ENCODE measurements around the gene ASB18.
"Not testable (repeated sequence)": the region's sequence is repeated elsewhere in the genome, so short reads cannot be mapped to it uniquely, and the experiment has no call there.

Gene ASB18

DNA sequence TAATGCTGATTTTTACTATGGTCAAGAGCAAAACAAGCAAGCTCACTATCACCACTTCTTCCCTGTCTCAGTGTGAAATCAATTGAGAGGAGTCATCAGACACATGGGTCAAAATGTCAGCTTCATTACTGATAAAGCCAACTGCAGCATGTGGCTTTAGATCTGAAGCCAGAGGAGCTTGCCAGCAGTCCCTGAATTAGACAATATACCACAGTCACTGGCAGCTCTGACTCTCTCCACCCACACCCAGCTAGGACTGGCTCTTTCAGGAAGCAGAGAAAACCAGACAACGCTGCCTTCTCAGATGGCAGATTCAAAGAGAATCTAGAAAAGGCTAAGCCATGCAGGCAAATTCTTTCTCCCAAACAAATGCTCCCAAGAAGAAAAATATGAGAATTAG is 20.0 kb upstream of the ASB18 start:
- DNase-seq = no peak

DNA sequence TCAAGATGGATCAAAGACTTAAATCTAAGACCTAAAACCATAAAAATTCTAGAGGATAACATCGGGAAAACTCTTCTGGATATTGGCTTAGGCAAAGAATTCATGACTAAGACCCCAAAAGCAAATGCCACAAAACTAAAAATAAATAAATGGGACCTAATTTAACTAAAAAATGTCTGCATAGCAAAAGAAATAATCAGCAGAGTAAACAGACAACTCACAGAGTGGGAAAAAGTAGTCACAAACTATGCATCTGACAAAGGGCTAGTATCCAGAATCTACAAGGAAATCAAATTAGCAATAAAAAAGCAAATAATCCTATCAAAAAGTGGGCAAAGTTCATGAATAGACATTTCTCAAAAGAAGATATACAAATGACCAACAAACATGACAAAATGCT is 18.2 kb upstream of the ASB18 start:
- no peak for DNase-seq

DNA sequence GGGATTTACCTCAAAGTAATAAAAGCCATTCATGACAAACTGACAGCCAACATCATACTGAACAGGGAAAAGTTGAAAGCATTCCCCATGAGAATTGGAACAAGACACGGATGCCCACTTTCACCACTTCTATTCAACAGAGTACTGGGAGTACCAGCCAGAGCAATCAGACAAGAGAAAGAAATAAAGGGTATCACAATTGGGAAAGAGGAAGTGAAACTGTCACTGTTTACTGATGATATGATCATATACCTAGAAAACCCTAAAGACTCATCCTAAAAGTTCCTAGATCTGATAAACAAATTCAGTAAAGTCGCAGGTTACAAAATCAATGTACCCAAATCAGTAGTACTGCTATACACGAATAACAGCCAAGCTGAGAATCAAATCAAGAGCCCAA is 17.2 kb upstream of the ASB18 start:
- no peak for DNase-seq

DNA sequence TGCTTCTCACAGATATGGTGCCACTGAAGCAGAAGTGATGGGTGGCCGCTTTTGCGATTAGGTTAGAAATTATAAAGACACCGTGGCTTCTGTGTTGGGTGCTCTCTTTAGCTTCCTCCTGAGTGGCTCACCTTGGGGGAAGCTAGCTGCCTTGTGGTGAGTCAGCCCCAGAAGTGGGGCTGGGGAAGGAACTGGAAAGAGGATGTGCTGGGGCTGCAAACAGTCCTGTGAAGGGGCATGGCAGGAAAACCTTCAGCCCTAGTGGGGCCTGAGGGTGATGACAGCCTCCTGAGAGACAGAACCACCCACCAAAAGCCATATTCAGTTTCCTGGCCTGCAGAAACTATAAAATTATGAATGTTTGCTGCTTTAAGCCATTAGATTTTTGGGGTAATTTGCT is 8.9 kb upstream of the ASB18 start:
- DNase-seq = no peak

DNA sequence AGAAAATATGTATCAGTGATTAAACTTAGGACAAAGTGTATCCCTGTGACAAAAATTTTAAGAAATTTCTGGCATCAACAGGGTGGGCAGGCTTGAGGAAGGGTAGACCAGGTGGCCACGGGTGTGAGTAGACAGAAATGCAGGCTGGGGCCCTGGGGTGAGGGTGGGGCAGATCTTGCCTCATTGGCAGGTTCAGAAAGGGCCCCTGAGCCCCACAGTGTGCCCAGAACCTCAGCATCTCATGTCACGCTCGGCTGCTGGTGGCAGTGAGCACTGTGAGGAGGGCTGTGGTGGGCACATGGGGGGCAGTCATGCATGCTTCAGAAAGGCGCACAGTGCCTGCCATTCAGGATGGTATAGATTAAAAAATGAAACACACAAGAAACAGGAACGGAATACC is 7.6 kb upstream of the ASB18 start:
- DNase-seq = no peak

DNA sequence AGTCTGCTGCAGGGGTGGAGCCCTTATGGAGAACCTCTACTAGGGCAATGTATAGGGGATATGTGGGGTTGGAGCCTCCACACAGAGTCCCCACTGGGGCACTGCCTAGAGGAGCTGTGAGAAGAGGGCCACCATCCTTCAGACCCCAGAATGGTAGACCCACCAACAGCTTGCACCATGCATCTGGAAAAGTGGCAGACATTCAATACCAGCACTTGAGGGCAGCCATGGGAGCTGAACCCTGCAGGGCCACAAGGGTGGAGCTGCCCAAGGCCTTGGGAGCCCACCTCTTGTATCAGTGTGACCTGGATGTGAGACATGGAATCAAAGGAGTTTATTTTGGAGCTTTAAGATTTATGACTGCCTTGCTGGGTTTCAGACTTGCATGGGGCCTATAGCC is 5.7 kb upstream of the ASB18 start:
- not testable (repeated sequence) for DNase-seq

DNA sequence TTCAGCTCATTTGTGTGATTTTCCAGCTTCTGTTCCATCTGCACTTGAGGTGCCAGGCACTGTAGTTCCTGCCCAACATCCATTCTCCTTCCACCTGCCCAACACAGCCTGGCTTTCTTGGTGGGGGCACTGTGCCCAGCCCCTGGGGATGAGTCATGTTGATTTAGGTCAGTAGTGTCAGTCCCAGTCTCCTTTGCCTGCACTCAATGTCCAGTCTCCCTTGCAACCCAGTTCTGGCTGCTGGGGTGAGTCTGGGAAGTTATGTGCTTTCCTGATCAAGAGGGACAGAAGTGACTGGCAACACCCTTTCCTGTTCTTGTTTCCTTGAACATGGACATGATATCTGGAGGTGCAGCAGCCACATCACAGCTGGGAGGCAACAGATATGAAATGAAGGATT is 1.5 kb upstream of the ASB18 start:
- DNase-seq = no peak

DNA sequence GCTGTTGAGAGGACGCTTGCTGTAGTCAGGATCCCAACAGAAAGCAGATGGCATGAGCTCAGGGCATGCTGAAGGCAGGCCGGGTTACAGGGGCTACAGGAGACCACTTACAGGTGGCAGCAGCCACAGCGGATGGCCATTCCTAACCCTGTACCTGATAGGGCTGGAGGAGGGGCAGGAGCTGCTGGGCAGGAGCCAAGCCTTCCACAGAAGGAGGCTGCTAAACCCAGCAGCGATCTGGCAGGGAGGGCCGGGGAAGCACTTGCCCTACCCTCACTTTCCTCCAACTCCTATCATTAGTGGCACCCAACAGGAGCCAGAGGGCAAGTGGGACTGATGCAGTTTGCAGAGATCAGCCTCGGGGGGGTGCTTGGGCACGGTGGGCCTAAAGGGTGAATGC is 2.0 kb downstream of the ASB18 start:
- DNase-seq = no peak

DNA sequence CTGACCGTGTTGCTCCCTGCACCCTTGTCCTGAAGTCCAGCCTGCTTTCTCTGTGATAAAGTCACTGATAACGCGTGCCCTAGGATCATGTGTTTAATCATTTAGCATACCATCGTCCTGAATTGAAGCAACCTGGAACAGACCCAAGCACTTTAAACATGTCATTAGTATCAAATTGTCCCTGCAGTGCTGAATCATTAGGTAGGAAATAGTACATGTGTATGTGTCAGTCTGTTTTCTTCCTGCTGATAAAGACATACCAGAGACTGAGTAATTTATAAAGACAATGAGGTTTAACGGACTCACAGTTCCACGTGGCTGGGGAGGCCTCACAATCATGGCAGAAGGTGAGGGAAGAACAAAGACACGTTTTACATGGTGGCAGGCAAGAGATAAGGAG is 2.8 kb downstream of the ASB18 start:
- DNase-seq = no peak

DNA sequence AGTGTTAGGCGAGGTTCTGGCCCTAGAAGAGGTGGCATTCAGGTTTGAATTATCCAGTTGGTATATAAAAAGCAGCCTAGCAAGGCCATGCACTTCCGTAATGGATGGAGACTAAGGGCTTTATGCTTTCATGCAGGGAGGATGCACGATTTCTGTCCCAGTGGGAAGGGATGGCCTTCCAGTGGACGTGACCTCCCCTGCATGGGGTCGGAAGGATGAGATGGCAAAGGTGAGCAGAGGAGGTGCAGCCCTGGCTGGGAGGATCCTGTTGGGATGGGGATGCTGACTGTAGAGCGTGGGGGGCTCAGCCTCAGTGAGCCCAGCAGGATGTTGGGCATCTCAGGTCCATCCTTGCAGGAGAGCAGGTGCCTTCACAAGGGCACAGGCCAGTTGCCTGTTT is 4.8 kb downstream of the ASB18 start:
- no peak for DNase-seq

DNA sequence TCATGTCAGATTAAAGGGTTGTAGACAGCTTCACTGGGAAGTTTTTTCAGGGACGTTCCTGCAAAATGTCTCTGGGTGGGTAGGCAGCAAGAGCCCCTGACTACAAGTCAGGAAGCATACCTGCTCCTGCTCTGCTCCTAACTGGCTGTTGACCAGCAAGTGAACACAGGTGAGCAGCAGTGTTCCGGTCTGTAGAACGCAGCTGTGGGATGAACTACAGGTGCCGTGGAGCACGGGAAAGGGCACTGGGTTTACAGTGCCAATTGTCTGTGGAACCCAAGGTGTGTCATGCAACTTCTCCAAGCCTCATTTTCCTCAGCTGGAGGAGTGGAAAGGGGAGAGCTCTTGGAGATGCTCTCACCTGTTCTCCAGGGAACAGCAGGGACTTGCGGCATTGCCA is 6.6 kb downstream of the ASB18 start:
- no peak for DNase-seq

DNA sequence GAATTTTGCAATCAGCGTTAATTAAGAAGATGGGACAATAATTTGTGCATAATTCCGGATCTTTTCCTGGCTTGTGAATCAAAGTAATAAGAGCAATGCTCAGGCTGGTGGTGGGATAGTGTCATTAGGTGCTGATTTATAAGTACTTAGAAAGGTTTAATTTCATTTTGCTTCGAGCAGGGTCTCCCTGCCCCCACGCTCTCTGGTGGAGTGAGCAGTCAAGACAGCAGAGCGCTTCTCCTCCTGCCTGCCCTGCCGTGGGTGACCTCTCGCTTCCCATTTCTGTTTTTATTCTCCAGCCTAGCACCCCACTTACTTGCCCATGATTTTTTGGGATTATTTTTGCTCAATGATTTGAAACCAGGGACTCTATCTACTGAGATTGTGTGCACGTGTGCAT is 7.1 kb downstream of the ASB18 start:
- DNase-seq = no peak

DNA sequence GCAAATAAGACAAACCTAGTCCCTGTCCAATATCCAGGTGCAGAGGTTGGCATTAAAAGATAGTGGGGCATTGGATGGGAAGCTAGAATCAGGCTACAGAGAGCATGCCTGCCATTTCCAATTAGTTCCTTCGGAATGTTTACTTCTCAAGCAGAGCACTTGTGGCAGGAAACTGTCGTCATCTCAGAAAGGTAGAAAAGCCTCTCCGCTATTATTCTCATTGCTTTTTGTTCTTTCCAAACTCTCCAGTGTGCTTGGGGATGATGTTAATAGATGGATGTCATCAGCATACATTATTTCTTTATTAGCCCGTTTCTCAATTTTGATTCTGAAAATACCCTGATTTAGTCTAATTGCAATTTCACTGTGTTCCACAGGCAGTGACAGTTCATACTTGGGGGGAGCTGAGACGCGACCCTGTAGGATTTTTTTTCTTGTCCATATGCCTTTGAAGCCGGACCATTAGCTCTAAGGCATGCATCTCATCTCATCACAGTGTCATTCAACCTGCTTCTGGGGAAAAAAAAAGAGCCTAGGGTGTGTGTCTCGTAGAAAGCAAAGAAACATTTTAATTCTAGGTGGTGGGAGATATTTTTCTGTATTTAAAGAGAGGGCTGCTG is 7.7 kb downstream of the ASB18 start:
- DNase-seq = no peak

DNA sequence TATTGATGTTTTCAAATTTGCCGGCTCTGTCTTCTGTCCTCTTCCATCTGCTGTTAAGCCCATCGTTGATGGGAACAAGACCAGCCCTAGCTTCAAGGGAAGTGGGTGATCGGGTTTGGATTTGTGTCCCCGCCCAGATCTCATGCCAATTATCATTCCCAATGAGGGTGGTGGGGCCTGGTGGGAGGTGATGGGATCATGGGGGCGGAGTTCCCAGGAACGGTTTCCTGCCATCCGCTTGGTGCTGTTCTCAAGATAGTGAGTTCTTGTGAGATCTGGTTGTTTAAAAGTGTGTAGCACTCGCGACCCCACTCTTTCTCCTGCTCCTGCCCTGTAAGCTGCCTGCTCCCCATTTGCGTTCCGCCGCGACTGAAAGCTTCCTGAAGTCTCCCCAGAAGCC is 9.5 kb downstream of the ASB18 start:
- no peak for DNase-seq

DNA sequence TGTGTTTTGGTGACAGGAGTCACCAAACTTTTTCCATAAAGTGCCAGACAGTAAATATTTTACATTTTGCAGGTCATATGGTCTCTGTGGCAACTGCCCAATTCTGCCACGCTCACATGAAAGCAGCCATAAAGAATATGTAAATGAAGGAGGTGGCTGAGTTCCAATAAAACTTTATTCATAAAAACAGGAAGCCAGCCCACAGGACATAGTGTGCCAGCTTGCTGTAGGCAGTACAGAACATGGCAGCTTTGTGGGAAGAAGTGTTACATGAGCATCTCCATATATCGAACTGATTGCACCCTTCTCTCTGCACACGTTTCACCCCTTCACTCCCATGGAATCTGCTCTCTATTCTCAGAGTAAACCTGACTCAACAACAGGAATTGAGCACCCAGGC is 10.2 kb downstream of the ASB18 start:
- DNase-seq = no peak

DNA sequence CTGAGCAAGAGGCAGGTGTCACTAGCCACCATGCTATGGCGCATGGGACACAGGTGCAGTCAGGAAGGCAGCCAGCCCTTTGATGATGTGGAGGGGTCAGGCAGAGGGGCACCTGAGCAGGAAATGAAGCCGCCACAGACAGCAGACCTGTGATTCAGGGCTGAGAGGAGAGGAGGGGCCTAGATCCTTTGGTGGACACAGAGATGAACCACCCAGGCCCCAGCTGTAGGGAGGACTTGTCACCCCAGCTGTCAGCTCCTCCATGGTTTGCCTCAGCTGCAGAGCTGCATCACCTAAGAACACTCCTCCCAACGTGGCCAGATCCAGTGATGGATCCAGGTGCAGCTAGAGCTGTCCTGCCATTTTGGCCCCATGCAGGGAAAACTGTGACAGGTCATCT is 11.6 kb downstream of the ASB18 start:
- DNase-seq = no peak

DNA sequence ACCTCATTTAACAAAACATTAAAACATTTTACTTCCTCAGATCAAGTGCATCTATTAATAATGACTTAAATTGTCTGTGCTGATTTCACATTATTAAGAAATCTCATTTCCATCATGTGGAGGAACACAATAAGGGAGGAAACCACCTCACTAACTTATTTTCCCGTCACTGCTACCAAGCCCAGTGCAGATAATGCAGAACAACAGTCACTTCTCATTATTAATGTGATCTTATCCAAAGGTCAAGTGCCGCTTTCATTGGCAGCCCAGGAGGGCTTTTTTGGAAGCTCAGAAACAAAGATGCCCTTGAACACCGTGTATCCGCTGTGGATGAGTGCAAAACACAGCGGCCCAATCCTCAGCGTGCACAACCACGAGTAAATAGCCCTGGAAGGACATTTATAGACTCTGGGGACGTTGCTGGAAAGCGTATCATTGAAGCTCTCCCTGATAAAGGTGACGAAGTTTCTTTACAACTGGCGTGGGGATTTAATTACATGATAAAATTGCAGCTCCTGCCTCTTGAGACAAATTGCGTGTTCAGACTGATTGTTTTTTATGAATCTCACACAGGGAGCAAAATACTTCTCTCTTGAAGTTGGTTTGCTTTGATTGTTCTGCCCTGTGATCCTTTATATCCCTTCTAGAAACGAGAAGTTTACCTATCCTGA is 13.2 kb downstream of the ASB18 start:
- no peak for DNase-seq

DNA sequence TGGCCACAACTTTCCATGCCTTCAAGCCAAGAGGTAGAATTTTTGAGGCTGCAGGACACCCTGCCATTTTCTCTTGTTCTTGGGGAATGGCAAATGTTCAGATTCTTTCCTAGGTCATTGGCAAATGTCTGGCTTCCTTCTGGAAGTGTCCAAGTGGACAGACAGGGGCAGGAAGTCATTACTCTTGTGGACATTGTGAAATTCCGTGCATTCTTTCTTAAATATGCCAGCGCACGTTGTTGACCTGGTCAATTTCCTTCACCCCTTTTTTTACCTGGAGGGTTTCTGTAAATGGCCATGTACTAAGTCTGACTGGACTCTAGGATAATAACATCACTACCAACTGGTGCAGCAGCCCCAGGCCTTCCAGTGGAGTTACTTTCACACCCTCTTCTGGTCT is 13.9 kb downstream of the ASB18 start:
- no peak for DNase-seq

DNA sequence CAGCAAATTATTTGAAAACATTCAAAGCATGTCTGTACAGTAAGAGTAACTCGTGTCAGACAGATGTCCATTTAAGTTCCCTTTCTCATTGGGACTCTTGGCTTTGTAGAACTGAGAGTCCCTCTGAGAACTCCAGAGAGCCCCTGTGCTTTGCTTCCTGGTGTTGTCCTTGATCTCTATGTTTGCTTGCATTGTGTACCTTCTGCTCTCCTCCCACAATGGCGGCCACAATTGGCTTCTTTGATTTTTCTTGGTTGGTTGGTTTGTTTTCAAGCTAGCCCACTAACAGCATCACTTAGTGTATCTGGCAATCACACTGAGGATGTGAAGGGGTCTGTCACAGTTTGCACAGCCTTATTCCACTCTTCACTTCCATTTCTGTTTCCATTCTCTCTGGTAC is 15.1 kb downstream of the ASB18 start:
- DNase-seq = no peak

DNA sequence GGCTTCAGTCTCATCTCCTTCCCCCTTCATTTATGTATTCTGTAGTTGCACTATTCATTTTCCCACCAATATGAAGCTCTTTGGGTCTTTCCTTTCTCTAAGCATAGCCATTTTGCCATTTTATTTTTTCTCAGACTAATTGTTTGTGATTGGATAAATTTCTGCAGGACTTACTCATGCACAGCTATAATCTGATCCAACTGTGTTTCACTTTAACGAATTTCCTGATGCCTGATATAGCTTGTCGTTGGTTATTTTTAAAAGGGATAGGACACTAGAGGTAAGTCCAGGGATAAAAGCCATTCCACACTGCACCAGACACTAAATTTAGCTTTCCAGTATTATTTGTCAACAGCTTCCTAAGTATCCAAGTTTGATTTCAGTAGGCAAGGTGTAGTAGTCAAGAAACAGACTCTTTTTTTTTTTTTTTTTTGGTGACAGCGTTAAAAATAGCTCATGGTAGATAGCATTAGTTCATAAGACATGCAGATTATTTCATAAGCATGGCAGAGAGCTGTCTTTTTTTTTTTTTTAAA is 17.4 kb downstream of the ASB18 start:
- DNase-seq = no peak

DNA sequence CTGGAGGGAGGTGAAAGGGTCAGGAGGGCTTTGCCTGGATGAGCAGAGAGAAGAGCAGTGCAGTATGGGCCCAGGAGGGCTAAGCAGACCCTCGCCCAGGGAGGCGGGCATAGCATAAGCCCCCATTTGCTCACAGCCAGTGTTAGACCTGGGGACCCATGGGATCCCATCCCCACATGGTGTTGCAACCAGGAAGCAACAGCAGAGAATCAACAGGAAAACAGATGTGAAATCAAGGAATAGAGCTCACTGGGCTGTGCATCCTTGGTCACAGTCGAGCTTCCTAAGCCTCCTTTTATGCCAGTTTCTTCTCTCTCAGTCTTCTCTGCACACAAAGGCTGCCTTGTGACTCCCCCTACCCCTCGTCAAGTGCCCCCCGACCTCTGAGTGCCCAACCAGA is 19.9 kb downstream of the ASB18 start:
- DNase-seq = no peak

DNA sequence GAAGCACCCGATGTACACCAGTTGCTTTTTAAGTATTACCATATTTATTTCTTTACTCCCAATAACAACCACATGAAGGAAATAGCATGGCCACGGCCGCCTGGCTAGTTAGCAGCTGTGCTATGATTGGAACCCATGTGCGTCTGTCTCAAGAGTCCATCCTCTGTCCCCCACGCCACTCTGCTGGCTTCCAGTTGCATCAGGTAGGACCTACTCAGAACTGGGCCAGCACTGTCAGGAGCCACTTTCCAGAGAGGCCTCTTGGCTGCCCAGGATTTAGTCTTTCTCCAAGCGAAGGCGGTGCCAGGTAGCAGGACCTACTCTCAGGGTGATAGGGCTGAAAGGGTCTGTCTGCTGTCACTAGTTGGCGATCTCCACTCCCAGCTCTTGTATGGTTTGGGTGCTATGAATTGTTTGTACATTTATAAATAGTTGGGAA is 22.1 kb downstream of the ASB18 start:
- no peak for DNase-seq

DNA sequence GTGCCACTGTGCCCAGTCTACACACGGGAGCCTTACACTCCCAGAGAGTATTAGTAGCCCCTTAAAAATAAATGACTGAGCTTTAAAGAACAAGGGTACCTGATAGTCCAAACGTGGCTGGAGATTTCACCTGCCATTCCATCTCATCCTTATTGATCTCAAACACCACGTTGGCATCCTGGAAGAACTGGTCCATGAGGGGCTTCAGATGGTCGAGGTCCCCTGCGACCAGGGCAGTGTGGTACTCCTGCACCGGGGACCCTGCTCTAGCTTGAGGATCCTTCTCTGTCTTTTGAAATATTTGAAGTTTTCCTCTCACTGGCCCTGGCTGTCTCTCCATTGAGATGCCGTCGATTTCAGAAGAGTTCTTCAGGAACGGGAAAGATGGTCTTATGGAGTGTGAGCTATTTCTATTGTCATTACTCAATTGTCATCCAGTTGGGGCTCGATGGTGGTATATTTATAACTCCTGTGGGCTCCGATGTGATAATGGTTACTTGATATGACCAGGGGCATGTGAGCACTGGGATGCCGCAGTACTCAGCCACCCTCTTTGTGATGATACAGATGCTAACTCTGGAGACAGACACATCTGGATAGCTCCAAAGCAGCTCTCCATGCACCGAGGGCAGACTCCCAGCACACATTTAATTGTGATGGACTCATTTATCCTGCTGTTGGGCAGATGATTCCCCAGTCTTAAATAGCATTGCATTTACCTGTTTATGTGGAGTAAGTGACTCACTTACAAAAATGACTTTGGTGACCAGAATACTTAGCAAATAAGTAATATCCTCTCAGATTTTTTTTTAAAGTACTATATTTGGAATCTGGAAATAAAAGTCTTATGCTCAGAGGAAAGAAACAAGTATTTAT is 22.8 kb downstream of the ASB18 start:
- no peak for DNase-seq
